GM21381 (cell line): ENCODE measurements around the gene FFAR1.

Experiments used
- ATAC-seq: cut with Tn5 transposase; IDR thresholded peaks from one replicate; pipeline ENCODE4 v1.9.1; 2021; ENCODE audit warnings: mild to moderate bottlenecking, moderate library complexity; ENCODE audit not compliant: unreplicated experiment

FFAR1 gene

DNA sequence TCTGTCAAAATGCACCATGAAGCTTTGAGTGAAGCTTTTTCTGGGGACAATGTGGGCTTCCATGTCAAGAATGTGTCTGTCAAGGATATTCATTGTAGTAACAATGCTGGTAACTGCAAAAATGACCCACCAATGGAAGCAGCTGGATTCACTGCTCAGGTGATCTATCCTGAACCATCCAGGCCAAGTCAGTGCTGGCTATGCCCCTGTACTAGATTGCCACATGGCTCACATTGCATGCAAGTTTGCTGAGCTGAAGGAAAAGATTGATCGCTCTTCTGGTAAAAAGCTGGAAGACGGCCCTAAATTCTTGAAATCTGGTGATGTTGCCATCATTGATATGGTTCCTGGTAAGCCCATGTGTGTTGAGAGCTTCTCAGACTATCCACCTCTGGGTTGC, 35.8 kb downstream of the FFAR1 start:
- ATAC-seq, result no peak

DNA sequence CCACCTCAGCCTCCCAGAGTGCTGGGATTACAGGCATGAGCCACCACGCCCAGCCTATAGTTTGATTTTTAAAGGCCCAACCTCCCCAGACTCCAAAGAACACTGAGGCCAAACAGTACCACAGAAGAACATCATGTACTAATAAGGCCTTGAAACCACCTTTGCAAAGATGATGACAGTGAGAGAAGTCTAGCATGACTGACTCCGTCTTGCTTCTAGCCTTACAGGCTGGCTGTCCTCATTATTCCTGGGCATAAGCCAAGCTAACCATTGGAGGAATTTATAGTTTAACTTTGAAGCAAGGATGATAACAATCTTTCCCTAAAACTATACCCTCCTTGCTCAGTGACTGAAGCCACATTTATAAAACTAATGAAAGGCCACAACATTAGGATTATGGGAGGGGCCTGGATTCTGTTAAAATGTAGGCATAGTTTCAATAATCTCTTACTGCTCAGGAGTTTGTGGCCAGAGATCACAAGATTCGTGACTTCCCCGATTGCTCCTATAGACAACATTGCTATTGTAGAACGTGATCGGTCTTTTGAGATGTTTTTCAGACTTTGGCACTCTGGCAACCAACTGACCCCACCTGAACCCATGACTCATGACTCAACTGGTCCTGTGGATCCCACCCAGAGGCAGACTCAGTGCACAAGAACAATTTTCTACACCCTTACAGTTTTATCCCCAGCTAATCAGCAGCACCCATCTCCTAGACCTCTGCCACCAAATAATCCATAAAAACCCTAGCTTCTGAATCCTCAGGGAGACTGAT, 40.8 kb downstream of the FFAR1 start:
- no peak for ATAC-seq

DNA sequence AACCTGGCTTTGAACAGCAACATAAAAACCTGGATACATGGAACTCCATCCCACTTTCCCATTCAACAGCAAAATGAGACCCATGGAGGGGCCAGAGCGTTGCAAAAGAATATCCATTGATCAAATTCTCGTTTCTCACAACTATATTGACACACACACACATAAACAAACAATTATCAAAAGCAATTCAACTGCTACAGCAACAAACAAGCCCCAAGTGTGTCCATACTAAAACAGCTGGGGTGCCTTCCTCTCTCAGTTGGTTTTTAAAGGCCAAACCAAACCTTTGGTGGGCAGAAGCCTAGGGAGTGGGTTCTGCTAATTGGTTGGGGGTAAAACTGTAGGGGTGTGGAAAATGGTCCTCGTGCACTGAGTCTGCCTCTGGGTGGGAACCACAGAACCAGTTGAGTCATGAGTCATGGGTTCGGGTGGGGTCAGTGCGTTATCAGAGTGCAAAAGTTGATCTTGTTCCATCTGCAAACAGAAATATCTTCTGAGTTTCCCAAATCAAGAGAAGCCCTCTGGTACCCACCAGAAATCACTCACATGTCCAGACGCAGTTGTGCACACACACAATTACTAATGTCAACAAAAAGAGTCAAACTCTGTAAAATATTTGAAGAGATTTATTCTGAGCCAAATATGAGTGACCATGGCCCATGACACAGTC, 41.6 kb downstream of the FFAR1 start:
- no peak for ATAC-seq

DNA sequence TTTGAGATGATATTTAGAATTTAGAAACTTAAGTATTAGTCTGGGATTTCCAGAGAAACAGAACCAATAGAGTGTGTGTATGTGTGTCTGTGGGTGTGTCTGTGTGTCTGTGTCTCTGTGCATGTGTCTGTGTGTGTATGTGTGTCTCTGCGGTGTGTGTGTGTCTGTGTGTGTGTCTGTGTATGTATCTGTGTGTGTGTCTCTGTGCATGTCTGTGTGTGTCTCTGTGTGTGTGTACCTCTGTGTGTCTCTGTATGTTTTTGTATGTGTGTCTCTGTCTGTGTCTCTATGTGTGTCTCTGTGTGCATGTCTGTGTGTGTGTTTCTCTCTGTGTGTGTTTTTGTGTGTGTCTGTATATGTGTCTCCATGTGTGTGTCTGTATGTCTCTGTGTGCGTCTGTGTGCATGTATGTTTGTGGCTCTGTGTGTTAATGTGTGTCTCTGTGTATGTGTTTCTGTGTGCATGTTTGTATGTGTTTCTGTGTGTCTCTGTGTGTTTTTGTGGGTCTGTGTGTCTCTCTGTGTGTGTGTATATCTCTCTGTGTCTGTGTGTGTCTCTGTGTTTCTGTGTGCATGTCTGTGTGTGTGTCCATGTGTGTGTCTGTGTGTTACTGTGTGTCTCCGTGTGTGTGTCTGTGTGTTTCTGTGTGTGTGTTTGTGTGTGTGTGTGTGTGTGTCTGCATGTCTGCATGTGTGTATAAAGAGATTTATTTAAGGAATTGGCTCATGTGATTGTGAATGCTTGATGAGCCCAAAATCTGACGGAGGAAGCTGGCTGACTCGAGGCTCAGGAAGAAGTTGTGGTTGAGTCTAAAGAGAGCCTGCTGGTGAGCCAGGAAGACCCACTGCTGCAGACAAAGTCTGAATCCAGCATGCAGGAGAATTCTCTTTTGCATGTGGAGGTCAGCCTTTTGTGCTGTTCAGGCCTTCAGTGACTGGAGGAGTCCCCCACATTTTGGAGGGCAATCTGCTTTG, 45.3 kb downstream of the FFAR1 start:
- ATAC-seq, result no peak

DNA sequence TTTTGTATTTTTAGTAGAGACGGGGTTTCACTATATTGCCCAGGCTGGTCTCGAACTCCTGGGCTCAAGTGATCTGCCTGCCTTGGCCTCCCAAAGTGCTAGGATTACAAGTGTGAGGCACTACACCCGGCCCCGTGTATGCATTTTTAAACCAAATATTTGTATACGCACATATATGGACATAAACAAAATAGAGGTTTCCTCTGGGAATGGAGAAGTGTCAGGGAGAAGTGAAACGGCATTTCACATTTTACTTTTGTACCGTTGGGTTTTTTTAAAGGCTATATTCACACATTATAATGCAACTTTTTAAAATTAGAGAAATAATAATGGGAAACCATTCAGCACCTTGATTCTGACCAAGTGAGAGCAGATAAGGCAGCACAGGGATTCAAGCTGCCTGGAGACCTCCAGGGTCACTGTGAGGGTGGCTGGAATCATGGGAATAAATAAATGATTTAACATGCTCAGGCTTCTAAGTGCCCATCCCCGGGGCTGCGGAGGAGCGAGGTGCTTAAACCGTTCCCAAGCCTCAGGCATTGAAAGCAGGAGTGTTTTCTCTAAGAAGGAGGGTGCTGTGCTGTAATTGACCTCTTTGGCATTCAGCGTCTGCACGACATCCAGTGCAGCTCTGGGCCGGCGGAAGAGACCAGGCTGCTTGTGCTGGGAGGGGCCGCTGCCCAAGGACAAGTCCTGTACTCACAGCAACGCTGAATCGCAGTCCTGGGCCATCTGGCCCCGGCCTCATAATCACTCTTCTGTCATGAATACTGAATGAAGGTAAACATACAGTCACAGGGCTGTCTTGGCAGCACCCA, 47.9 kb downstream of the FFAR1 start:
- no peak for ATAC-seq

DNA sequence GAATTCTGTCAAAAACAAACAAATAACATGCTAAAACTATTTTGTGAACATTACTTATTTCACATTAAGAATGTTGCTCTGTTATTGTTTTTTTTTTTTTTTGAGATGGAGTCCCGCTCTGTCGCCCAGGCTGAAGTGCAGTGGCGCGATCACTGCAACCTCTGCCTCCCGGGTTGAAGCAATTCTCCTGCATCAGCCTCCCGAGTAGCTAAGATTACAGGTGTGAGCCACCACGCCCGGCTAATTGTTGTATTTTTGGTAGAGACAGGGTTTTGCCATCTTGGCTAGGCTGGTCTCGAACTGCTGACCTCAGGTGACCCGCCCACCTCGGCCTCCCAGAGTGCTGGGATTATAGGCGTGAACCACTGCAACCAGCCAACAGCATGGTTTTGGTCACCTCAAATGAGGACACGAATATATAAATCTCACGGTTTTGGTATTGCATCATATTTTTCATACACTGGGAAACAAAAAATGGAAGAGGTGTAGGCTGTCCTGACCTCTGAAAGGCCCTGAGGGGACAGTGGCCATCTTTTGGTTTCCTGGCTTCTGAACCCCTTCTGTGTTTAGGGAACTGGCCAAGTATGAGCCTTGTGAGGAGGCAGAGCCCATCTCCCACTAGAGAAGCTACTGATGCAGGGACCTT, 48.7 kb downstream of the FFAR1 start:
- no peak for ATAC-seq

DNA sequence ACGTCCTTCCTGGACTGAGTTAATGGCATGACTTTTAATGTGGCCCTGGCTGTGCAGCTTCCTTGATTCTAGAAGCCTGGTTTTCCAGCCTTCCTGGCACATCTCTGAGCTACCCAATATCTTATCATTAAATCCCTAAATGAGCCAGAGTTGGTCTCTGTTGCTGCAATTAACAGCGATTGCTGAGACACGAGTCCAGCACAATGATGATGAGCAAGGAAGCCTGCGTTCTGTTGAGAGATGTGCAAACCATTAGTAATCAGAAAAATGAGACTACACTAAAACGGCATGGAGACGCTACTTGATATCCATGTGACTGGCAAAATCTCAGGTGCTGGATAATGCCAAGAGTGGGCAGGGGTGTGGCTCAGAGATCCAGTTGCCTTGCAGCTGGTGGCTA, 49.4 kb downstream of the FFAR1 start:
- ATAC-seq, result no peak
